HG03457 (cell line): ENCODE measurements around the gene CTDP1.

Source experiments
- ATAC-seq: cut with Tn5 transposase; IDR thresholded peaks from one replicate; pipeline ENCODE4 v1.9.1; 2021; ENCODE audit warnings: moderate number of reproducible peaks; ENCODE audit not compliant: unreplicated experiment

CTDP1 gene

DNA sequence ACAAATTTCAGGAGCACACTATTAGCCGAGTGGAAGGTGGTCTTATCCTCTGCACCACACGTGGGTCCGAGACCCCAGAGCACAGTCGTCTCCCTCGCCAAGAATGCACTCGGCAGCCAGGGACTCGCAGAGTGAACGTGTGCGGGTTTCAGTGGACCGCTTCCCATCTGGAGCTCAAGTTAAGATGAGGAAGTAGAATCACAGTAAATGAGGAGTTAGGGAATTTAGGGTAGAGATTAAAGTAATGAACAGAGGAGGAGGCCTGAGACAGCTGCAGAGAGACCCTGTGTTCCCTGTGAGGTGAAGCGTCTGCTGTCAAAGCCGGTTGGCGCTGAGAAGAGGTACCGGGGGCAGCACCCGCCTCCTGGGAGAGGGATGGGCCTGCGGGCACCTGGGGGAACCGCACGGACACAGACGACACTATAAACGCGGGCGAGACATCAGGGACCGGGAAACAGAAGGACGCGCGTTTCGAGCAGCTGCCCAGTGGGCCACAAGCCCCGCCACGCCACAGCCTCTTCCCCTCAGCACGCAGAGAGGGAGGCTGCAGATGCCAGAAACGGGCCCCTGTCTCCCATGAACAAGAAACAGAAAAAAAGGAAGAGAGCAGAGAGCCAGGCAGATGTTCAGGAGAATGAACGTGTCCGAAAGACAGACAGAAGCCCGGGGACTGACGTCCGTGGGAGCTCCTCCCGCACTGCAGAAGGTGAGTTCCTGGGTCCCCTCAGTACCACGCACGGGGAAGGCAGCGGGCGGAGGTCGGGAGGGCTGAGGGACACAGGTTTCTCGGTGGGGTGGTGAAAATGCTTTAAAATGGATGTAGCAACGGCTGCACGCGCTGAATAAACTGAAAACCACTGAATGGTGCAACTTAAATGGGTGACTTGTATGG lies 112.7 kb downstream of the CTDP1 start:
- no peak for ATAC-seq

DNA sequence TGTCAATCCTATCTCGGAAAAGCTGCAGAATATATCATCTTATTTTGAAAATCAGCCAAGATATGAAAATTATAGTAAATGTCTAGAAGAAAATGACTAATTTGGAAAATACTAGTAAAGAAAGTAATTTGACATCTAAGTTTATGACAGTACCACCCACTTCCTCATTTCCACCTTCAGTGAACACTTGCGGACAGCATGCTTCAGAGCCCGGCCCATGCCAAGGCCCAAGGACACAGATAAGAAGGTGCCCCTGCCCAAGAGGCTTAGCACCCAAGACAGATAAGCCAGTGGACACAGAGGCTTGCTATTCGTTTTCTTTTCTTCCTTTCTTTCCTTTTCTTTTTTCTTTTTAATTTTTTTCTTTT lies 113.4 kb downstream of the CTDP1 start:
- no peak for ATAC-seq

DNA sequence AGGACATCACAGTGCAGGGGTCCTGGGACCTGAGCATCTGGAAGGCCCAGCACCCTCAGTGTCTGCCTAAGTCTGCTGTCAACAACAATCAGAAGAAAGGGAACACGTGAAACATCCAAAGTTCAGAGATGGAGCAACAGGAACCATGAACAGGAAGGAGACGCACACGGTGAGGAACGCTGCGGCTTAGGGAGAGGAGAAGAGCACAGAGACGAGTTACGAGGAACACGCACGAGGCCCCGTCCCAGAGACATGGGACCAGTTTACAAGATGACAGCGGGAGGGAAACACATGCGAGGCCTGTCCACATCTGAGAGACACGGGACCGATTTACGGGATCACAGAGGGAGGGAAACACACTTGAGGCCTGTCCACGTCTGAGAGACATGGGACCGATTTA lies 115.2 kb downstream of the CTDP1 start:
- ATAC-seq = no peak

DNA sequence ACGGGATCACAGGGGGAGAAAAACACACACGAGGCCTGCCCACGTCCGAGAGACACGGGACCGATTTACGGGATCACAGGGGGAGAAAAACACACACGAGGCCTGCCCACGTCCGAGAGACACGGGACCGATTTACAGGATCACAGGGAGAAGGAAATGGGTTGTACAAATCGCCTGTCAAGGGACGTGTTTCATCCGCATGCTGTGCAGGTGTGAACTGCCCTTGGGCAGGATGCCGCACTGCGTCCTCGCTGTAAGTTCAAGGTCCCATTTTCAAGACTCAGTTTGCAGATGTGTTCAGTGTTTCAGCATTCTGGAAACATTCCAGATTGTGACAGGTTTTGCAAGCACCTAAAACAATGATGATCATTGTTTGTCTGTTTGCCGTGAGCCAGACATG lies 115.8 kb downstream of the CTDP1 start:
- ATAC-seq = no peak

DNA sequence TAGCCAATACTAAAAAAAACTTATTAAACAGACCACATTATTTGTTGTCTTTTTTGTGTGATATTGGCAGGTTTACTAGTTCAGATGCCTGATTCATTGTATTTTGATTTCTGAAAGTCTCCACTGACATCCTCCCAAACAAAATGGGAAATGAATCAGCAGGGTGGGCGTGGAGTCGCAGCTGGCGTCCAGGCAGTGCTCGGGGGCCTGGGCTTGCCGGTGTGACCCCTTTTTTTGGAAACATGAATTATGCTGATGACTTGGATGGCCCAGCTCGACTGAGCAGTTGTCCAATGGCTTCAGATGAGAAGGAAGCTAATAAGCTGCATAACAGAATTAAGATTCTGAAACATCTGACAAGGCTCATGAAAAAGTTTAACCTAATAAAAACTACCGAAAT lies 116.4 kb downstream of the CTDP1 start:
- ATAC-seq = no peak

DNA sequence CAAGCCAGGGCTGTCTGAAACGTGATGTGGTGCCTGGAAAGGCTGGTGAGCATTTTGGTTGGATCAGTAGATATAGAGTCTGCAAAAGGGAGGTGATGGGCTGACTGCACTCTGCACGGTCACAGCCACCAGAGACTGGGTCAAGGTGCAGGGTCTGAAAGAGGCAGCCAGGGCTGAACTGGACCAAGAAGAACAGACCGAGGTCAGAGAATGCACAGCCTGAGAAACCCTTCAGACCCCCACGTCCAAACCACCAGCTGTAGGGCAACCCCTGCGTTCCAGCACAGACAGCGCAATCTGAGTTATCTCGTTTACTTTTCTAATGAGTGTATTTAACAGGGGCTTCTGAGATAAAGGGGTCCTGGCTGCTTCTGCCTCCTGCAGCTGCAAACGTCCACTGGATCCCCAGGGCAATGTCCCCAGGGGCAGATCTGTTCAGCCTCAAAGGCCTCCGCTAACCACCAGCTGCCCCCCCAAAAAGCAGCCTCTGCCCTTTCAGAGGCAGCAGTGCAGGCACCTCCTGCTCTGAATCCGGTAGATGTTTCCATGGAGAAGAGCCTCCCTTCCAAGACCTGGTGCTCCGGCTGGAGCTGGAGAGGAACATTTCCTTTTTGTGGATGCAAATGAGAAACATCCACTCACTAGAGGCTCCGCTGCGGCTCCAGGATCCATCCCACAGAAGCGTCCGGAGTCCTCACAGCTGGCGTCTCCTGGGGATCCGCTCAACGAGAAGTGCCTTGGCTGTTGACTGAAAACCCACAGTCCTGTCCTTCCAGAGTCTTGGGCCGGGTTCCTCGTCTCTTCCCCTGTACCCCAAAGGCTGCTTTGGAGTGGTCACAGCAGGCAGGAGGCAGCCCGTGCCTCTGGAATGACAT lies 117.2 kb downstream of the CTDP1 start:
- no peak for ATAC-seq

DNA sequence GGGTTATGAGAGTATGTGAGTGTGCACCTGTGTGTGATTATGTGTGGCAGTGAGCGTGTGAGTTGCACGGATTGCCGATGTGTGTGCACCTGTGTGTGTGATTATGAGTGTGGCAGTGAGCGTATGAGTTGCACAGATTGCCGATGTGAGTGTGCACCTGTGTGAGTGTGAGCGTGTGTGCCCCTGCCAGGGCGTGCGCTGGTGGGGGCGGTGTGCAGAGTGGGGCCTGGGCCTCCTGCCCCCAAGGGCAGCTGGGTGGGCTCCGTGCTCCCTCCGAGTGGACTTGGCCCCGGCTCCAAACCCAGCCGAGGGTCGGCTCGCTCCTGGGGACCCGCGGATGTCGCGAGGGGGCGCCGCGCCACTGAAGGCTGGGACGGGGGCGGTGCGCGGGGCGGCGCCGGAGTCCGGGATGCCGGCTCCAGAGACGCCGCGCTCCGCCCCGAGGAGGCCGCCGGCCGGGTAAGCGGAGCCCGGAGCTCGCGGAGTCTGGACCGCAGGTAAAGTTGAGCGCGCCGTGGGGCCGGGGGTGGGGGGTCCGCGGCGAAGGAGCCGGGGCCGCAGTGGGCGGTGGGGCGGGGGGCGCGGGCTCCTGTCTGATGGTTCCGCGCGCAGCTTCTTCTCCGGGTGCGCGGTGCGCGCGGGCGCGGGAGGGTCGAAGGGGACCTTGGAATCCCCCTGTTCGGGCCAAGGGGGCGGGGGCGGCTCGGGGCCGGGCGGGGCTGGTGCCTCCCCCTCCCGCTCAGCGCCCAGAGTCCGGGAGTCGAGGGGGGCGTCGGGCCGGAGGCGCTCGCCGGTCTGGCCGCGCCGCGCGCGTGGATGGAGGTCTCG lies 118.1 kb downstream of the CTDP1 start, which contains the start of gene KCNG2:
Gene KCNG2, plus strand, starts transcription at position 421 of the 828 bp plus-strand sequence. CDS start 65,730 bp downstream, outside the sequence.
- no peak for ATAC-seq

GRCh38 chr18:79798346-79798998 lies 118.9 kb downstream of the CTDP1 start:
- no peak for ATAC-seq

- ATAC-seq = no peak
These were observed 119.4 kb downstream of the CTDP1 start for GRCh38 chr18:79798999-79799370.

DNA sequence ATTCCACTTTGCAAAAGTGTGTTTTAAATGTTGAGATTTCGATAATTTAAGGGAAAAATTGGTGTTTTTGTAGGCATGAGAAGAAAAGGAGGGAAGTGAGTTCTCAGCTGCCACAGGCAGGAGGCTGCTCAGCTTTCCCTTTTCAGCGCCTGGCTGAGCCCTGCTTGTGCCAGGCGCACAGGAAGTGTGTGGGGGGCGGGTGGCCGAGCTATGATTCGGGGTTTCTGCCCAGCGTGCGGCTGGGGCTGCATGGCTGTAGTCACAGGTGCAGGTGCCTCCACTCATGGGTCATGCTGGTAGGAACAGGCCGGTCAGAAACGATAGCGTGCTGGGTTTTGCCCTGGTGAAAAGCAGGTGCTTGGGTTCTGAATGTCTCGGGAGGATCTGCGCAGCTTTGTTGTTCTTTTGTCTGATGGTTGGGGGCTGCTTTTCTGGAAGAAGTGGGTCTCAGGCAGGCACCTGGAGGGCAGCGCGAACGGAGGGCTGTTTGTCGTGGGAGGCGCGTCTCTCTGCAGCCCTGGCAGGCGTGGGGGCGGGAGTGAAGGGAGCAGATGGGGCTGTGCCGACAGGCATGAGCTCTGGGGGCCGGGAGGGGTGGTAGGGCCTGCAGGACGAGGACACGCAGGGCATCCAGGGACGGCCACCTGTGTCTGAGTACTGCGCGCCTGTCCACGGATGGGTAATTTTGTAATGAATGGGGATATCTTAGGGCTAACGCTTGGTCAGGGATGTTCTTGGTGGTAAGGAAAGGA lies 120.2 kb downstream of the CTDP1 start:
- no peak for ATAC-seq

DNA sequence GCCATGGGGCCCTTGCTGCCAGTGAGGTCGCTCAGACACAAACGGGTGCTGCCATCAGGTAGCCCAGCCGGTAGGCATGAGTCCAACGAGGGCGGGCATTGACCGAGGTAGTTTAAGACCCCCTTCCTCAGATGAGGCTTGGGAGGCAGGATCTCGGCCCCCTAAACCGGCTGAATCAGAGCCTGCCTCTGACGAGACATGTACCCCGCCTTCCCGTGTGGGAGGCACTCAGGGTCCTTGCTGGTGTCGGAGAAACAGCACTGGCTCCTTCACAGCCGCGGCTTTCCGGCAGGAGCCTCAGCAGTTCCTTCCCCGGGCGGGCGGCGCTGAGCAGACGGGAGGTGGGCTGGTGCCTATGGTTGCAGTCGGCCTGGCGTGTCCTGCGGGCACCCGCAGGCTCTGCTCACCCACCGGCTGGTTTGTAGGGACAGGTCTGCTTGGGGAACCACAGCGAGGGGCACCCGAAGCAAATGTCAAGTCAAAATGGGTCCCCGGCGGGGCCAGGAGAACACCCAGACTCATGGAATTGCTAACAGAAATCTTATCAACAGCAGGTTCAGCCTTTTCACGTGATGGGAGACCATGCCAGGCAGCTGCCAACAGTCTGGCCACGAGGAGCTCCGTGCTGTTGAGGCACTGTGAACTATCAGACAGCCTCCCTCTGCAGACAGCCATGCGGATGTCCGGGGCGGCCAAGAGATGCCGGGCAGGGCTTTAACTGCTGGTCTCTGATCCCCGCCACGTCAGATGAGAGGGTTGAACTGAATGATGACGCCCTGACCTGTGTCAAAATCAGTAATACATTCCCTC lies 121.0 kb downstream of the CTDP1 start:
- ATAC-seq = no peak

GRCh38 chr18:79801217-79801616 lies 121.6 kb downstream of the CTDP1 start:
- ATAC-seq = no peak

DNA sequence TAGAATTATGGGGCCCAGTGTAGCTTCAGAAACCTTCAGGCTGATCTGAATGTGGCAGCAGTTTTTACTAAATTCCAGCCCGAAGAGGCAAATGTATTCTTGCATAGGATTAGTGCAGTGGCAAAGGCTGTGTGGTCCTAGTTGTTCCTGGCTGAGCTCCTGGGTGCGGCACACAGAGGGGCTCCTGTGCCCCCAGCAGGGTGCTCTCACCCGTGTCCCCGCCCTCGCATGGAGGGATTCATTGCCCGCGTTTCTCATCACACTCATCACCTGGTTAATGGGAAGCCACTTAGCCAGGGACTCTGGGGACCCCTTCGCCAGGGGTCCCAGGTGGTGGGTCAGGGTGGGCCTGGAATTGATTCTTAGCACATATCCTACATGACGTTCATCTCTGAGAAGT lies 122.0 kb downstream of the CTDP1 start:
- no peak for ATAC-seq

GRCh38 chr18:79802298-79802697 lies 122.7 kb downstream of the CTDP1 start:
- no peak for ATAC-seq

- ATAC-seq = no peak
These were observed 124.0 kb downstream of the CTDP1 start for GRCh38 chr18:79803611-79804051.
